Trophoblast cell (in vitro differentiated cells and primary cell): ENCODE measurements around the gene KCTD15.

Experiments used
- DNase-seq, 2 donors: peaks; one replicate each; pipeline ENCODE4 v3.0.0-alpha.2; 2016
- H2AFZ ChIP-seq: 2 replicates; pipeline ENCODE4 v1.6.1; 2013; ENCODE audit warnings: low read length, moderate library complexity, mild to moderate bottlenecking; ENCODE audit not compliant: insufficient read depth, poor library complexity
- H2AK5ac ChIP-seq: 2 replicates; pipeline ENCODE4 v1.6.1; 2013; ENCODE audit warnings: mild to moderate bottlenecking, low read length
- H2BK120ac ChIP-seq: 2 replicates; pipeline ENCODE4 v1.6.1; 2013; ENCODE audit warnings: low read length, mild to moderate bottlenecking, moderate library complexity; ENCODE audit not compliant: insufficient read depth, poor library complexity
- H2BK12ac ChIP-seq: 2 replicates; pipeline ENCODE4 v1.6.1; 2013; ENCODE audit warnings: mild to moderate bottlenecking, low read length, moderate library complexity
- H2BK5ac ChIP-seq: 2 replicates; pipeline ENCODE4 v1.6.1; 2013; ENCODE audit warnings: low read length, low read depth, moderate library complexity, mild to moderate bottlenecking; ENCODE audit not compliant: poor library complexity
- H3K14ac ChIP-seq: 2 replicates; pipeline ENCODE4 v1.6.1; 2013; ENCODE audit warnings: mild to moderate bottlenecking, low read length
- H3K18ac ChIP-seq: 2 replicates; pipeline ENCODE4 v1.6.1; 2013; ENCODE audit warnings: mild to moderate bottlenecking, low read length
- H3K23ac ChIP-seq: 2 replicates; pipeline ENCODE4 v1.6.1; 2013; ENCODE audit warnings: low read length
- H3K27ac ChIP-seq: 2 replicates; pipeline ENCODE4 v1.5.1; 2013; ENCODE audit warnings: low read depth, mild to moderate bottlenecking, inconsistent platforms, low read length, moderate library complexity
- H3K27me3 ChIP-seq: 2 replicates; pipeline ENCODE4 v1.6.1; 2013; ENCODE audit warnings: inconsistent platforms, mild to moderate bottlenecking, low read length, moderate library complexity; ENCODE audit not compliant: insufficient read depth
- H3K36me3 ChIP-seq, 2 experiments: 1 replicate in 1 of 2; 2 replicates in 1 of 2; pipeline ENCODE4 v1.6.1; 2013; ENCODE audit warnings: low read length in 2 of 2, mild to moderate bottlenecking in 2 of 2, moderate library complexity in 1 of 2; ENCODE audit not compliant: insufficient read depth in 2 of 2, control insufficient read depth in 1 of 2
- H3K4ac ChIP-seq: 2 replicates; pipeline ENCODE4 v1.6.1; 2013; ENCODE audit warnings: low read depth, mild to moderate bottlenecking, low read length, moderate library complexity
- H3K4me1 ChIP-seq, 2 experiments: 1 replicate in 1 of 2; 2 replicates in 1 of 2; pipeline ENCODE4 v1.6.1; 2013; ENCODE audit warnings: low read length in 2 of 2, mild to moderate bottlenecking in 2 of 2, moderate library complexity in 1 of 2; ENCODE audit not compliant: insufficient read depth in 2 of 2, control insufficient read depth in 1 of 2
- H3K4me2 ChIP-seq: 2 replicates; pipeline ENCODE4 v1.6.1; 2013; ENCODE audit warnings: inconsistent platforms, mild to moderate bottlenecking, low read length, moderate library complexity
- H3K4me3 ChIP-seq: 2 replicates; pipeline ENCODE4 v1.5.1; 2013; ENCODE audit warnings: mild to moderate bottlenecking, low read depth, low read length, inconsistent platforms
- H3K79me1 ChIP-seq: one replicate; pipeline ENCODE4 v1.6.1; 2013; ENCODE audit warnings: low read length
- H3K79me2 ChIP-seq: 2 replicates; pipeline ENCODE4 v1.6.1; 2013; ENCODE audit warnings: low read length, mild to moderate bottlenecking; ENCODE audit not compliant: control insufficient read depth, insufficient read depth, poor library complexity
- H3K9ac ChIP-seq: 2 replicates; pipeline ENCODE4 v1.6.1; 2013; ENCODE audit warnings: mild to moderate bottlenecking, low read length
- H3K9me3 ChIP-seq: 2 replicates; pipeline ENCODE4 v1.6.1; 2013; ENCODE audit warnings: low read depth, mild to moderate bottlenecking, control low read depth, inconsistent platforms, low read length; ENCODE audit not compliant: insufficient read depth
- H4K12ac ChIP-seq: 2 replicates; pipeline ENCODE4 v1.6.1; 2013; ENCODE audit warnings: low read depth, mild to moderate bottlenecking, low read length, moderate library complexity
- H4K8ac ChIP-seq: 2 replicates; pipeline ENCODE4 v1.6.1; 2013; ENCODE audit warnings: low read depth, mild to moderate bottlenecking, low read length, moderate library complexity
- H4K91ac ChIP-seq: one replicate; pipeline ENCODE4 v1.6.1; 2013; ENCODE audit warnings: low read depth, mild to moderate bottlenecking, low read length, moderate library complexity
- WGBS: extraction: QIAGEN DNeasy Blood & Tissue Kit; methylation state at CpG from one replicate; pipeline ENCODE4 v1.1.7; 2013; ENCODE audit warnings: missing lambda C conversion rate; ENCODE audit not compliant: insufficient read length, insufficient coverage; ENCODE audit errors: extremely low coverage; 5-methylcytosine and 5-hydroxymethylcytosine counted together

The KCTD15 gene

DNA sequence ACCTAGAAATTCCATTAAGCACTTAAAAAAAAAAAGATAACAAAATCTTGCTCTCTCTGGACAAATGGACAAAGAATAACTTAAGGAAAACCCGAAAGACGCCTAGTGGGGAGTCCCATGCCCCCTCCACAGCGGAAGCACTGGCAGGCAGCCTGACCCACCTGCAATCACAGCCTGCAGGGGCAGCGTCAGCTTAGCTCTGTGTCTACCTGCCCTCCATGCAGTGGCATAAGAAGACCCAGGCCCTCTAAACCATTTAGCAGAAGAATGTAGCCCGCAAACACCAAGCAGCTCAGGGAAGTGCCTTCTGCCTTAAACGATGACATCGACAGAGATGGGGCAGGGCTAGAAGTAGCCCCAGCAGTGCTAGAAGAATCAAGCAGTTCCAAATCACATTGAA, 36.0 kb downstream of the KCTD15 start:
- H2AFZ ChIP-seq, result no peak overlapping the region
- no peak overlapping the region for H3K4ac ChIP-seq
- H2BK12ac ChIP-seq, result no peak overlapping the region
- no peak overlapping the region for H3K4me3 ChIP-seq
- H3K14ac ChIP-seq, result no peak overlapping the region
- H2BK120ac ChIP-seq, result no peak overlapping the region
- WGBS, result no CpG with 5 or more reads among the region's 7 CpGs
- no peaks in the 10 kb centered on the region for H3K9me3 ChIP-seq
- no peak overlapping the region for H4K12ac ChIP-seq
- H3K4me2 ChIP-seq, result no peak overlapping the region
- H3K27ac ChIP-seq, result no peak overlapping the region
- H2BK5ac ChIP-seq, result no peak overlapping the region
- H3K4me1 ChIP-seq, result peaks cover 5 to 6% of the 10 kb centered on the region in 2 experiments
- no peaks in the 10 kb centered on the region for H3K79me1 ChIP-seq
- H3K23ac ChIP-seq, result no peak overlapping the region
- DNase-seq, result no peak
- H3K9ac ChIP-seq, result no peak overlapping the region
- no peak overlapping the region for H4K8ac ChIP-seq
- no peaks in the 10 kb centered on the region for H3K36me3 ChIP-seq
- H3K27me3 ChIP-seq, result no peaks in the 10 kb centered on the region
- H3K18ac ChIP-seq, result no peak overlapping the region
- no peak overlapping the region for H4K91ac ChIP-seq
- H2AK5ac ChIP-seq, result no peak overlapping the region
- no peaks in the 10 kb centered on the region for H3K79me2 ChIP-seq

GRCh38 chr19:33840382-33840781, 43.7 kb downstream of the KCTD15 start:
- H3K4me1 ChIP-seq, result no peaks in the 10 kb centered on the region
- no peak overlapping the region for H2AK5ac ChIP-seq
- H3K9me3 ChIP-seq, result no peaks in the 10 kb centered on the region
- no peak overlapping the region for H3K18ac ChIP-seq
- H3K4me2 ChIP-seq, result no peak overlapping the region
- H4K8ac ChIP-seq, result no peak overlapping the region
- no peak for DNase-seq
- no peak overlapping the region for H3K9ac ChIP-seq
- no peaks in the 10 kb centered on the region for H3K79me2 ChIP-seq
- H4K12ac ChIP-seq, result no peak overlapping the region
- H3K79me1 ChIP-seq, result no peaks in the 10 kb centered on the region
- H2BK120ac ChIP-seq, result no peak overlapping the region
- no peak overlapping the region for H3K4ac ChIP-seq
- no peak overlapping the region for H3K14ac ChIP-seq
- H2BK12ac ChIP-seq, result no peak overlapping the region
- H2AFZ ChIP-seq, result no peak overlapping the region
- H3K27me3 ChIP-seq, result no peaks in the 10 kb centered on the region
- H2BK5ac ChIP-seq, result no peak overlapping the region
- H3K27ac ChIP-seq, result no peak overlapping the region
- no peak overlapping the region for H3K23ac ChIP-seq
- no CpG with 5 or more reads among the region's 4 CpGs for WGBS
- H3K4me3 ChIP-seq, result no peak overlapping the region
- no peak overlapping the region for H4K91ac ChIP-seq
- no peaks in the 10 kb centered on the region for H3K36me3 ChIP-seq

DNA sequence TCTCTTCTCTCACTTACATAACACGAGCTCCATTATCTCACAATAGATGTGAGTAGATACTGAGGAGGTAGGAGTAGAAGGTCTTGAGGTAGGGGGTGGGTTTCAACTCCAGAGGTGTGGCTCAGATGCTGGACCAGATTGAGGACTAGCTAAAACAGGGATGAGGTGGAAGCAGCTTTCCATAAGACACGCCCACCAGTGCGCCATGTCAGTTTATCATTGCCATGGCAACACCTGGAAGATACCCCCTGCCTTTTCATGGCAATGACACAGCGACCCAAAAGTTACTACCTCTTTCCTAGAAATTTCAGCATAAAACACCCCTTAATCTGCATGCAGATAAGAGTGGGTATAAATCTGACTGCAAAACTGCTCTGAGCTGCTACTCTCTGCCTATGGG, 44.1 kb downstream of the KCTD15 start:
- Histone ChIP-seq H3K4ac (no peak overlapping the region), H3K18ac (no peak overlapping the region), H3K9me3 (no peaks in the 10 kb centered on the region), H2BK12ac (no peak overlapping the region), H4K12ac (no peak overlapping the region), H3K27ac (no peak overlapping the region), H3K14ac (no peak overlapping the region), H3K27me3 (no peaks in the 10 kb centered on the region), H3K79me1 (no peaks in the 10 kb centered on the region), H3K79me2 (no peaks in the 10 kb centered on the region), H4K8ac (no peak overlapping the region), H2AK5ac (no peak overlapping the region), H3K4me3 (no peak overlapping the region), H2AFZ (no peak overlapping the region), H2BK5ac (no peak overlapping the region), H4K91ac (no peak overlapping the region), H3K9ac (no peak overlapping the region), H3K4me1 (no peaks in the 10 kb centered on the region), H2BK120ac (no peak overlapping the region), H3K23ac (no peak overlapping the region), H3K36me3 (no peaks in the 10 kb centered on the region), H3K4me2 (no peak overlapping the region)
- no peak for DNase-seq
- WGBS, result no CpG with 5 or more reads among the region's 4 CpGs

DNA sequence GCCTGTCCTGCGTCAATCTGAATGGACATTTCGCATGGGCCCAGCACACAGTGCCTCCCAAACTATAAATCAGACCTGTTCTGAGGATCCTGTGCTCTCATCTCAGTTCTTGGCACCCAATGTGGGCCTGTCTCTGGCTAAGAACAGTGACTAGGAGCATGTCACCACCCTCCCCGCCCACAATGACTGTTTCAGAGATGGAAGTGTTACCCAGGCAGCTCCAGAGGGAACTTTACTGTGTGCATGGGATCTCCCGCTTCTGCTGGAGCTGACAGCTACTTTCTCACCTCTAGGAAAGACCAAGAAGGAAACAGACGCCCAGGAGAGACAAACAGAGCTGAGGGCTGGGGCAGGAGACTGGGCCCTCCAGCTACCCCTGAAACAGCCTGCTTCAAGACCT, 45.0 kb downstream of the KCTD15 start:
- no peak overlapping the region for H2BK5ac ChIP-seq
- DNase-seq, result no peak
- no peaks in the 10 kb centered on the region for H3K9me3 ChIP-seq
- H2BK12ac ChIP-seq, result no peak overlapping the region
- H3K4me3 ChIP-seq, result no peak overlapping the region
- no peak overlapping the region for H3K14ac ChIP-seq
- no peak overlapping the region for H4K12ac ChIP-seq
- no peaks in the 10 kb centered on the region for H3K36me3 ChIP-seq
- H2AK5ac ChIP-seq, result no peak overlapping the region
- no peak overlapping the region for H2AFZ ChIP-seq
- H3K18ac ChIP-seq, result no peak overlapping the region
- no peak overlapping the region for H4K91ac ChIP-seq
- no peak overlapping the region for H3K23ac ChIP-seq
- H3K4ac ChIP-seq, result no peak overlapping the region
- WGBS, result no CpG with 5 or more reads among the region's 5 CpGs
- no peaks in the 10 kb centered on the region for H3K4me1 ChIP-seq
- no peaks in the 10 kb centered on the region for H3K27me3 ChIP-seq
- H3K79me2 ChIP-seq, result no peaks in the 10 kb centered on the region
- no peaks in the 10 kb centered on the region for H3K79me1 ChIP-seq
- H4K8ac ChIP-seq, result no peak overlapping the region
- H3K4me2 ChIP-seq, result no peak overlapping the region
- H2BK120ac ChIP-seq, result no peak overlapping the region
- no peak overlapping the region for H3K27ac ChIP-seq
- no peak overlapping the region for H3K9ac ChIP-seq
